HepG2 (cell line): ENCODE results near the gene ZNF581. TPM values are rescaled to one million over a fixed set of nuclear protein-coding genes. Genes with fewer than 3 reads are reported as not detected.
A peak's percentile ranks its signal among the peaks of the same experiment; 100 is the strongest.

Source experiments
- ATAC-seq: fragments of 200-7000 bp; cut with Tn5 transposase; 3 replicates; pipeline ENCODE4 v1.9.1; 2020; ENCODE audit warnings: mild to moderate bottlenecking, moderate library complexity
- BruUV-seq: library from RNA; stranded (reverse); fragments of 400-500 nt; replicated peaks from 2 replicates; lab custom pipeline; 2021; lab: Mats Ljungman, UMichigan
- CTCF ChIA-PET: fragments of 300-600 bp; formaldehyde crosslinking; extraction: SDS; loops from one replicate; lab custom pipeline; 2021; ENCODE audit warnings: low total read pairs, inconsistent platforms, low intra/inter-chr PET ratio; lab: Yijun Ruan, JAX
- POLR2A ChIA-PET: fragments of 350-600 bp; sonication (Branson Sonifier 250); formaldehyde crosslinking; loops from one replicate; lab custom pipeline; 2020; ENCODE audit warnings: antibody characterized with exemption, inconsistent platforms; lab: Yijun Ruan, JAX
- DNase-seq: peaks from one replicate; pipeline ENCODE4 v3.0.0-alpha.2; 2015; ENCODE audit warnings: low spot score
- FAIRE-seq: peaks from 3 replicates; lab custom pipeline; 2011; peaks lifted over from hg19 to GRCh38; lab: Jason Lieb, UNC
- H2AFZ ChIP-seq: one replicate; pipeline ENCODE4 v1.6.1; 2011; ENCODE audit warnings: low read length, inconsistent platforms
- H3K27ac ChIP-seq: fragments of 300-600 bp; 3 replicates; pipeline ENCODE4 v1.8.0; 2011; ENCODE audit warnings: mixed run types, mild to moderate bottlenecking, mixed read lengths, low read length, inconsistent platforms; ENCODE audit not compliant: insufficient read depth; ENCODE audit errors: extremely low read length
- H3K27me3 ChIP-seq, 2 experiments: fragments of 200-600 bp in 1 of 2; 2 replicates in 1 of 2; 3 replicates in 1 of 2; pipeline versions ENCODE4 v1.6.0 to v1.8.0; 2011; ENCODE audit warnings: low read length in 2 of 2, mild to moderate bottlenecking in 2 of 2, moderate library complexity in 2 of 2, inconsistent platforms in 1 of 2; ENCODE audit not compliant: insufficient read depth in 2 of 2, control insufficient read depth in 1 of 2
- H3K36me3 ChIP-seq, 2 experiments: fragments of 200-600 bp in 1 of 2; replicated peaks in 1 of 2; 2 replicates in 1 of 2; 3 replicates in 1 of 2; pipeline versions ENCODE4 v1.5.1 to v1.8.0; 2011; ENCODE audit warnings: low read length in 2 of 2, inconsistent platforms in 1 of 2; ENCODE audit not compliant: insufficient read depth in 2 of 2, control insufficient read depth in 1 of 2
- H3K4me1 ChIP-seq: 2 replicates; pipeline ENCODE4 v1.5.1; 2012; ENCODE audit warnings: low read length, inconsistent platforms; ENCODE audit not compliant: insufficient read depth
- H3K4me2 ChIP-seq: 2 replicates; pipeline ENCODE4 v1.6.0; 2011; ENCODE audit warnings: low read depth, low read length, inconsistent platforms
- H3K4me3 ChIP-seq, 3 experiments: fragments of 200-600 bp in 1 of 3; sonication (generic), shearing (Covaris generic) in 1 of 3; replicated peaks in 1 of 3; 2 replicates each; pipeline ENCODE4 v1.5.1; 2011 to 2016; ENCODE audit warnings: low read length in 3 of 3, inconsistent platforms in 2 of 3, low read depth in 2 of 3, mild to moderate bottlenecking in 2 of 3, control low read depth in 1 of 3, mixed read lengths in 1 of 3; ENCODE audit not compliant: insufficient read depth in 1 of 3
- H3K79me2 ChIP-seq: one replicate; pipeline ENCODE4 v1.6.1; 2011; ENCODE audit warnings: low read length, inconsistent platforms; ENCODE audit not compliant: insufficient read depth
- H3K9ac ChIP-seq: 2 replicates; pipeline ENCODE4 v1.6.0; 2011; ENCODE audit warnings: mild to moderate bottlenecking, low read depth, low read length, inconsistent platforms; ENCODE audit not compliant: insufficient read depth
- H3K9me3 ChIP-seq: 2 replicates; pipeline ENCODE4 v1.5.1; 2012; ENCODE audit warnings: mild to moderate bottlenecking, low read length
- H4K20me1 ChIP-seq: 2 replicates; pipeline ENCODE4 v1.6.0; 2011; ENCODE audit warnings: inconsistent platforms, mild to moderate bottlenecking, low read length, moderate library complexity; ENCODE audit not compliant: insufficient read depth
- ELF3 ChIP-seq: IDR thresholded peaks from 2 replicates; pipeline ENCODE4 v1.6.1; 2016; ENCODE audit warnings: missing genetic modification reagents, missing compliant biosample characterization
- ETV5 ChIP-seq: IDR thresholded peaks from 2 replicates; pipeline ENCODE4 v1.6.1; 2018; ENCODE audit warnings: missing biosample characterization, missing genetic modification reagents, inconsistent platforms, borderline replicate concordance
- GABPA ChIP-seq, 2 experiments: IDR thresholded peaks; 2 replicates each; pipeline ENCODE4 v1.6.1; 2011 to 2016; ENCODE audit warnings: low read depth in 2 of 2, low read length in 1 of 2, missing biosample characterization in 1 of 2, missing genetic modification characterization in 1 of 2
- KLF11 ChIP-seq: IDR thresholded peaks from 2 replicates; pipeline ENCODE4 v1.6.1; 2016; ENCODE audit warnings: missing compliant biosample characterization
- SAP130 ChIP-seq: IDR thresholded peaks from 2 replicates; pipeline ENCODE4 v1.6.1; 2016; ENCODE audit warnings: low read depth
- TFDP1 ChIP-seq: IDR thresholded peaks from 2 replicates; pipeline ENCODE4 v1.6.1; 2016; ENCODE audit warnings: missing compliant biosample characterization, missing genetic modification reagents, borderline replicate concordance
- ZNF335 ChIP-seq: sonication (generic); formaldehyde crosslinking; IDR thresholded peaks from 2 replicates; pipeline ENCODE4 v1.4.0; 2020; ENCODE audit warnings: missing genetic modification reagents
- ZNF687 ChIP-seq: sonication (generic); formaldehyde crosslinking; IDR thresholded peaks from 2 replicates; pipeline ENCODE4 v1.5.1; 2020; ENCODE audit warnings: mild to moderate bottlenecking, missing genetic modification reagents, moderate library complexity
- ZNF713 ChIP-seq: sonication (generic); formaldehyde crosslinking; IDR thresholded peaks from 2 replicates; pipeline ENCODE4 v1.4.0; 2020; ENCODE audit warnings: mild to moderate bottlenecking, missing genetic modification reagents
- whole genome bisulfite sequencing: methylation state at CpG from one replicate; pipeline ENCODE4 v1.1.6; 2017; ENCODE audit warnings: low lambda C conversion rate; 5-methylcytosine and 5-hydroxymethylcytosine counted together
- in situ Hi-C: cut with HindIII; loops from 2 replicates; pipeline ENCODE4 v1.10.0; 2017; ENCODE audit warnings: low pct_unique_long_range_greater_than_20kb; ENCODE audit not compliant: extremely low pct_ligation_motif_present
- intact Hi-C: fragments of 100-400 bp; cut with micrococcal nuclease; formaldehyde crosslinking; loops from one replicate; pipeline ENCODE4 v1.10.0; 2022; ENCODE audit not compliant: unreplicated experiment
- polyA plus RNA-seq, 8 experiments: library from polyadenylated mRNA; depleted of rRNA in 3 of 8; stranded (reverse) in 7 of 8; unstranded in 1 of 8; fragments of >200 nt; fragmentation: Illumina TruSeq in 4 of 8; extraction: Trizol in 4 of 8; gene quantifications; 2 replicates each; pipeline versions ENCODE4 v1.2.1 to v1.2.3, GENCODE V29; 2011 to 2016; ENCODE audit warnings: low read depth in 4 of 8, missing spikeins in 1 of 8, mixed read lengths in 1 of 8; ENCODE audit not compliant: insufficient read depth in 1 of 8
- total RNA-seq, 5 experiments: library from RNA; depleted of rRNA; stranded (reverse); fragments of >200 nt; fragmentation: Illumina TruSeq; extraction: Trizol; gene quantifications; 2 replicates each; pipeline ENCODE4 v1.2.3, GENCODE V29; 2016; ENCODE audit warnings: low read depth in 1 of 5

The ZNF581 gene
- total and polyA plus RNA-seq, 2 of the 13 experiments (the other 11 are each of a cell fraction or from before 2014, with no cell fraction given): 19.6 to 49.5 TPM

GRCh38 chr19:55676889-55677505 lies 33.5 kb downstream of the ZNF581 start:
- Histone ChIP-seq H3K27me3 (no peaks in the 10 kb centered on the region; a peak in 1 of 5 replicates), H3K4me2 (peak overlapping the region; percentile 64), H3K36me3 (peaks cover 26 to 57% of the 10 kb centered on the region in 2 experiments; a peak in 4 of 5 replicates), H3K27ac (peak overlapping the region; percentile 62), H4K20me1 (peaks cover 5% of the 10 kb centered on the region; the same call in 1 of the 2 replicates), H3K9ac (peak overlapping the region; percentile 94), H2AFZ (no peak overlapping the region), H3K9me3 (no peaks in the 10 kb centered on the region), H3K79me2 (peaks cover 65% of the 10 kb centered on the region), H3K4me3 (peak overlapping the region; percentile 77 to 89 (median 89); a peak in 5 of 6 replicates), H3K4me1 (peaks cover 54% of the 10 kb centered on the region)
- ChIA-PET POLR2A (no interaction called here), CTCF (no interaction called here)
- in situ Hi-C loops: no loop called here
- FAIRE-seq (no peak), ATAC-seq (no peak), DNase-seq (no peak)
- intact Hi-C loops: no loop called here
- WGBS: 84% methylated on average over 7 of the region's 7 CpGs
- no TSS peak for BruUV-seq
- TF ChIP-seq KLF11: no peak
- no peak for TF ChIP-seq ZNF335 (CRISPR knock-in tag)

GRCh38 chr19:55677572-55678028 lies 34.2 kb downstream of the ZNF581 start:
- no peak overlapping the region for H2AFZ ChIP-seq
- DNase-seq (no peak), FAIRE-seq (no peak), ATAC-seq (no peak)
- intact Hi-C loops (no loop called here), in situ Hi-C loops (no loop called here)
- CTCF ChIA-PET: no interaction called here
- H3K9ac ChIP-seq: peak overlapping the region; percentile 94; the same call in 1 of the 2 replicates
- no peaks in the 10 kb centered on the region for H3K9me3 ChIP-seq
- H3K4me1 ChIP-seq: peaks cover 58% of the 10 kb centered on the region
- H3K27ac ChIP-seq: peak overlapping the region; percentile 58
- no TSS peak for BruUV-seq
- peaks cover 64% of the 10 kb centered on the region for H3K79me2 ChIP-seq
- H3K36me3 ChIP-seq: peaks cover 24 to 57% of the 10 kb centered on the region in 2 experiments; a peak in 4 of 5 replicates
- H3K4me2 ChIP-seq: peak overlapping the region; percentile 64
- H4K20me1 ChIP-seq: peaks cover 5% of the 10 kb centered on the region; the same call in 1 of the 2 replicates
- POLR2A ChIA-PET: no interaction called here
- peak overlapping the region in 1 of 3 experiments; percentile 89; a peak in 3 of 6 replicates for H3K4me3 ChIP-seq
- WGBS: 76% methylated on average over 6 of the region's 6 CpGs
- no peaks in the 10 kb centered on the region; a peak in 1 of 5 replicates for H3K27me3 ChIP-seq
- peak; percentile 32; the same call in 1 of the 2 replicates for TF ChIP-seq ZNF687 (CRISPR knock-in tag)
- no peak for TF ChIP-seq ZNF713 (CRISPR knock-in tag)
- TF ChIP-seq ETV5 (CRISPR knock-in tag): peak; percentile 34; the same call in 1 of the 2 replicates
- no peak for TF ChIP-seq TFDP1 (CRISPR knock-in tag)
- TF ChIP-seq SAP130 (CRISPR knock-in tag): peak; percentile 39; the same call in 1 of the 2 replicates
- peak; percentile 61; the same call in 1 of the 2 replicates for TF ChIP-seq ELF3 (CRISPR knock-in tag)
- TF ChIP-seq GABPA (IDR thresholded peaks at IDR 0.05; ENCODE audit: low read depth, low read length): no peak
- TF ChIP-seq GABPA (CRISPR knock-in tag; IDR thresholded peaks at IDR 0.05; ENCODE audit: low read depth): peak; percentile 69
